GM21786 (cell line): ENCODE results near the gene DYNC1I1.

Experiments used
- ATAC-seq: cut with Tn5 transposase; IDR thresholded peaks from one replicate; pipeline ENCODE4 v1.9.1; 2021; ENCODE audit not compliant: unreplicated experiment

DYNC1I1 gene

DNA sequence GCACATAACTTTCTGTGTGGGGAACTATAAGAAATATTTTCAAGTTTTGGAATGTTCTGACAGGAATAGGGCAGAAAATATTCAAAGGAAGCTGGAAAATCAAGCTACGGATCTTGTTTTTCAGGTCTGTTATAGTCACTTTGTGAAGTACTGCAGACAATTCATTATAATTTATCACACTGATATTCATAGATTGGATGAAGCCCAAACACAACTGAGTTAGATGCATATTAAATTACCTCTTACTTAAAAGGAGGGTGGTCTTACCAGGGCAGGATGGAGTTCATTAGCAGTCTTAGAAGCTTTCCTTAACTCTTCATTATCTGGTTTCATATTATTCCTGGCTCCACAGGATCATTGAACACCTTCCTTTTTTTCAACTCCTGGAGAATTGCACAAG lies 242.3 kb downstream of the DYNC1I1 start:
- no peak for ATAC-seq

DNA sequence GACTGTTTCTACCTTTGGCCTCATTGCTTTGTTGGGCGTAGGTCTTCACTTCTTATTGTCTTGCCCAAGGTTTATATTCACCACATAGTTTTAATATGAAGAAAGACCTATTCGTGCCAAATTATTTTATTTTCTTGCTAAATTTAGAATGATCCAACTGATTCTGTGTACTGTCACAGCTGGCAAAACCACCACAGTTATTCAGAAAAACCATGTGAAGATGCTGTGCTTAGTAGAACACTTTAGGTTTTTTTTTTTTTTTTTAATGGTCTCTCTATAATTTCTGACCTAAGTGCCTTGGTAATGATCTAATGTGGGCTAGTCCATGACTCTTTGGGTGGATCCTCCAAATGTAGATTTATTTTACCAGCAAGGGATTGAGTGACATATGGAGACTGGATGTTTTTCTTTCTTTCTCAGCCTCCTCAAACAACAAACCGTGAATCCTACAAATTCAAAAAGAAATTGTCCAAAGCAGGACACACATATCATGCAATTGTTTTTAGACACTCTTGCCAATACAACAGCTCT lies 243.8 kb downstream of the DYNC1I1 start:
- no peak for ATAC-seq

DNA sequence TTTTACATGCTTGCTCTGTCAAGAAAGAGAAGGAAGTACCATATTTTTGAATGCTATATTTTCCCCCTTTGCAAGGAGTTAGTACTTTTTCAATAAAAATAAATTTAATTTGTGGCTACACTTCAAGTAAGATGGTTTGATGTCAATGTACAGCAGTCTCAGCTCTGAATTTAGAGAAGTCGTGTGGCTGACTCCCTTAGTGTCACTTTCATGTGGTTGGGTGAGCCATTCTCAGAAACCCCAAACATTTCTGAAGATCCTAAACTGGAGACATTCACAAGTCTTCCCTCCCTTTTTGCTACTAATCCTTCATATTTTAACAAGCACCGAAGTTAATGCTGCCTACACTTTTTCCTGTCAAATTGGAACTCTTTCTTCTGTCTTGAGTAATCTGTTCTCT lies 244.4 kb downstream of the DYNC1I1 start:
- ATAC-seq, result no peak

DNA sequence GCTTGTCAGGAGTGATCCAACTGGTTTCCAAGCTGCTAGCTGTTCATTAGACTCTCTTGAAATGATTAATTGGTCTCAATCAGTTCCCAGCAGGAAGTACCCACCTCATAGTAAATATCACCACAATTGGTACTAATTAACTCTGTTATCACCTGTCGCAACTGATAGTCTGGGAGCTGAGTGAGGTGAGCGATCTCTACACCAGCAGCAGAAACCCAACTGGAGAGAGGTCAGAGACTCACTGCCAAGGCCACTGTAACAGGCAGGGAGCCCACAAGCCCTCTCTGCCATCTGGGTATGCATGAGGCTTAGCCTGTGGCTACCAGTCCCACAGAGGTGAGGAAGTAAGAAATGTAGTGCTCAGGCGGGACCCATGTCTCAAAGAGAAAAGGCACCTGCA lies 245.5 kb downstream of the DYNC1I1 start:
- no peak for ATAC-seq

DNA sequence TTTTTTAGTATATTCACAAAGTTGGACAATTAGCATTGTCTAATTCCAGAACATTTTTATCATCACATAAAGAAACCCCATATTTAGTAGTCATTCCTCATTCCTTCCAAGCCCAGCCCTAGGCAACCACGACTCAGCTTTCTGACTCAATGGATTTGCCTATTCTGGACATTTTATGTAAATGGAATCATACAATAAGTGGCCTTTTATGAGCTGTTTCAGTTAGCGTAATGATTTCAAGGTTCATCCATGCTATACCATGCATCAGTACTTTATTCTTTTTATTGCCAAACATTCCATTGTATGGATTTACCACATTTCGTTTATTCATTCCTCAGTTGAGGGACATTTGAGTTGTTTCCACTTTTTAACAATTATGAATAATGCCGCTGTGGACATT lies 249.2 kb downstream of the DYNC1I1 start:
- no peak for ATAC-seq

DNA sequence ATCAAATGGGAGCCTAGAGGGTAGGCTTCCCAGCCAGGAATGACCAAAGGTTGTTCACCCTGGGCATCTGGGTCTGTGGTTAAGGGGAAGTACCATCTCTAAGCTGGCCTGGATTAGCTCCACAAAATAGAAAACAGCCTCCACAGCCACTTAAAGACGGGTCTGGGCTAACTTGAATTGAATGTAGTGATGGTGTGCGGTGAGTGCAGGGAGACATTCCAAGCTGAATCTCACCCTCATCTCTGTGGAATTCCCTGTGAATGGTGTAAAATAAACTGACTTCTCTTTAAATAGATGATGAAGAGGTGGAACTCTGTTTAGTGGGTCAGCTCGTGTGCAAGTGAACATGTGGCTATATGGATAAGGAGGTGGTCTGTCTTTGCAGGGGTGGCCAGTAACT lies 251.0 kb downstream of the DYNC1I1 start:
- no peak for ATAC-seq

DNA sequence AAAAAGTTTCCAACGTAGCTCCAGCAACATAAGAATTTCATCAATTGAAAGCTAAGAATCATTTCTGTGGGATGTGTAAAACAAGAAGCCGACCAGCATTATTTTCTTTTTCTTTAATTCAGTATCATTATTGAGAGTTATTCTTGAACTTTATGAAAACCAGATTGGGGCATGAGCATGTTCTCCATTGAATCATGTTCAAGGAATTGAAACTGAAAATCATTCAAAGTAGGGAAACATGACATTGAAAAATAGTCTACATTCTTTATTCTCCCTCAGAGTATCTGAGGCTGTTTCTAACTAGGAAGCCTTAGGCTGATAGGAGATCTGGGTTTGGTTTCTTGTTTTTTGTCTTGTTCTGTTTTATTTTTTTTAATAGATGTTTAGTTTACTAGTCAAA lies 253.7 kb downstream of the DYNC1I1 start:
- no peak for ATAC-seq

DNA sequence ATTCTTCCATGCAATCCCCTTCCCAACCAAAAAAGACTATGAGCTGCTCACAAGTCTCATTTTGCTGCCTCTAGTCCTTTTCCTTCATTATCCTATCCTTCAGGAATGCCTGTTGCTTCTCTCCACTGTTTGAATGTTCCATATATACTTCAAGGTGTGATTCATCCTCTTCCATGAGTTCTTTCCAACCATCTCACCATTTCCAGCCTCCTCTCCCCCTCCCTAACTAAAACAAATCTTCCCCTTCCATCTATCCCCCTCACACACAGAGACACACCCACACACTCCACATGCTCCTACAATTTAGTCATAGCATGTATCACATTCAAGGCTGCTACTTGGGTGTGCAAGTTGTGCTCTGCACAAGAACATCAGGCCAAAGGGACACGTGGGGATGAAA lies 254.3 kb downstream of the DYNC1I1 start:
- no peak for ATAC-seq

DNA sequence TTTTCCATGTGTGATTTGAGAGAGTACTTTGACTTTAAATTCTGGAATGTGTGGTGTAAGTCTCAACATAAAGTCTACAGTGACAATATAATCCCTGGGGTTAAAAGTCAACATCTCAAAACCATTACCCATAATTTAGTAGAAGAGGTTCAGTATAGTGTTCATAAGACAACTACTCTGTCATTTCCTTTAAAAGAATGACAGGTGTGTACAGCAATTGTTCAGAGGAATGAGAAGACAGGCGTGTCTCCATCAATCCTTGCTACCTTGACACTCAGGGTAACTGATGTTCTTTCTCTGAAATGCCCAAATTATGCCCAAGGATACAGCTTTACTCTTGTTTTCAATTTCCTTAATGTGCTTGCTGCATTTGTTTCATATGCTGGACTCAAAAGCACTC lies 256.4 kb downstream of the DYNC1I1 start:
- ATAC-seq, result no peak

DNA sequence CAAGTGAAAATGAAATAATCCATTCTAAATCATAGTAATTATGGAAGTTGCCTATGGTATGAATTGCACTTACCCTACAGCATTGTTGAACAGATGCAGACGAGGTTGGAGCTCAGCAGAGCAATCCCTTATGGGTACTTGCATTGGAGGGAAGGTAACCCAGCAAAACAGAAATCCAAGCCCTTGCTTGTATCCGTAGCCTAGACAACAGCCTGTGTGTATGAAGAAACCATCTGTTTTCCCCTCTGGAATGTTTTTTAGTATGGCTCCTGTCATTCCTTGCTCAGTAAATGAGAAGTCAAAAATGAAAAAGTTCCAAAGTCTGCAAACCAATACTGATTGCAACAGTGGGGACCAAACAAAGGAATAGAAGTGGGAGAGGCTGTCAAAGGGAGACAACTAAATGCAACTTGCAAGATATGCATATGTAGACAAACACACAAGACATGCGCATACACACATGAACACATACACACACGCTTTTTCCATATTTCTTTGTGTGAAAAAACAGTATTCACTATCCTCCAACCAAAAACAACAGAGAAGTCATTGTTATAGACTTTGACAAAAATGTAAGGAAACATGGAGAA lies 260.8 kb downstream of the DYNC1I1 start:
- ATAC-seq, result no peak

DNA sequence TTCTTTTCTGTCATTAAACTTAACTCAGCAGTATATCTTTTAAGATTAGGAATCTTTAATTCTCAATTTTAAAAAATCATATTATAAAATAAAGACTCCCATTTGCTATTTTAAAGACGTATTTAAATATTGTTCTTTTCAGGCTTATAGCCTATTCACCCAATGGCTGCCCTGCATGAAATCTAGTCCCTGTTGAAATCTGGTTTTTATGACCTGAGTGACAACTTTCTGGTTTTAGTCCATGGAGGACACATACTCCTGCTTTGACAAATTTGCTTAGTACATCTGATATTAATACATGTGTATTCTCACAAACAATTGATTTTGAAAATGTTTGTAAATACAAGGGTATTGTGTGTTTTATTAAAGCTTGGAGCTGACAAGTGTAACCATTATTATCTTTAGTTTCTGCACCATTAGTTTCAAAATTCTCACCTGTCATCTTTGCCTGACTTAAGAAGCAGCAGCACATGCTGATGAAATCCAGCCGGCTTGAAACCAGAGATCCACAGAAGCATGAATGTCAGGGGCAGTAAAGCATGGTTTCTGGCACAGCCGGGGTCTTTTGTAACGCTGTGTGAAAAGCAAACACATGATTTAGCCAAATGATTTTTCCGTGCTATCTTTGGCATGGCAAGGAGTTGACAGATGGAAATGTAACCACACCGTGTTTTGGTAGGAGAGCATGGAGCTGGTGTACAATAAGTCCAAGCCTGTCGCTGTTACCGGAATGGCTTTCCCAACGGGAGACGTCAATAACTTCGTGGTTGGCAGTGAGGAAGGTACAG lies 262.8 kb downstream of the DYNC1I1 start:
- ATAC-seq, result no peak

DNA sequence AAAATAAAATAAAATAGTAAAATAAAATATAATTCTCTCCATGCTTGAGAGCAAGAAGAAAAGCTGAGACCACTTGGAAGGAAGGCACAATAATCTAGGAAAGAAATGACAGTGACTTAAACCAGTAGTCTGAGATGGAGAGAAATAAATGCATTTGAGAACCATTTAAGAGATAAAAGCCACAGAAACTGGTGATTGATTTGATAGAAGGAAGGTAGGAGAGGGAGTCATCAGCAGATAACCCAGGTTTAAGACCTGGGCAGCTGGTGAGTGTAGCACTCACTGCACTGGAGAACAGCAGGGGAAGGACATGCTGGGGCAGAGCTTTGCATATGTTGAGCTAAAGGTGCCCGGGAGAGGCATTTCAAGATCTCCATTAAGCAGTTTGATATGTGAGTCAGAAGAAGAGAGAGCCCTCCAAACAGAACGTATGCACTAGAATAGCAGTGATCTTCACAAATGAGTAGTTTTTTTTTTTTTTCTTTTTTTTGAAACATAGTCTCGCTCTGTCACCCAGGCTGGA lies 268.0 kb downstream of the DYNC1I1 start:
- ATAC-seq, result no peak

DNA sequence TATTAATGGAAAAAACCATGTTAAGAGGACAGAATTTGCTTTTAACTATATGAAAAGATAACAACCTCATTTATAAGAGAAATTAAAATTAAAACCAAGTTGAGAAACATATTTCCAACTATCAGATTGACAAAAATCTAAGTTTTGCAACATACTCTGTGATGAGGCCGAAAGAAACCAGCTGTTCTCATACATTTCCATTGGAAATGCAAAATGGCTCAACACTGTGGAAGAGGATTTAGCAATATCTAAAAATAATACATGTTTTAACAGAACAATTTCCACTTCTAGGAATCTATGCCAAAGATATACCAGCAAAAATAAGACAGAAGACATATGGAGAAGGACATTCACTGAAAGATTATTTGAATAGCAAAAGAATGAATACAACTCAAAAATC lies 268.8 kb downstream of the DYNC1I1 start:
- no peak for ATAC-seq

DNA sequence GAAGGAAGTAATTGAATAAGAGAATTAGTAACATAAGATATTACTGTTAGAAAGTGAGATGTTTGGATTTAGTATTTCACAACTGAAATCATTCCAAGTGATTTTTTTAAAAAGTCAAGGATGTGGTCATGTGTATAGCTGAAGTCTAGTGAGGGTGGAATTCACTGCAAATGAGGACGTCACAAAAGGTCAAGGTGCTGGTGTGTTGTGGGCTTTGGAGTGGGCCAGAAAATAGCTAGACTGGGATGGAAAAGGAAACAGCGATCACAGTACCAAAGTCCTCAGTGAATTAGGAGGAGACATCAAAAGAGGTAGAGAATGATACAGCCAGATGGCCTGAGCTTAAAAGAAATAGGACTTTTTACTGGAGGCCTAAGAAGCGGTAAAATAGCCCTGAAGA lies 272.8 kb downstream of the DYNC1I1 start:
- no peak for ATAC-seq

DNA sequence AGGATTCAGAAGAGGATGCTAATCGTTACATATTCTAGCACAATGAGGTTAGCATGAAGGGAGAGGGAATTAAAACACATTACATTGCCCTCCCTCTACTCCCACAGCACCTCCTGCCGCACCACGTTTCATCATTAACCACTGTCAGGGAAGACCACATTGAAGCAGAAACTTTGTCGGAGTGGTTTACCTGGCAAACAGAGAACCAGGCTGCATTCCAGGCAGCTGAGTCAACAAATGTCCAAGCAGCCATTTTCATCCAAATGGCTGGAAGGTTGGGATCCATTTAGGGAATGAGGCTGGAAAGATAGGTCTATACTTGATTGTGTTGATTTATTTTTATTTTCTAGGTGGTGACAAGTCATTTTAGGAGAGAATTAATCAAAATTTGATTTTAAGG lies 273.6 kb downstream of the DYNC1I1 start:
- no peak for ATAC-seq

DNA sequence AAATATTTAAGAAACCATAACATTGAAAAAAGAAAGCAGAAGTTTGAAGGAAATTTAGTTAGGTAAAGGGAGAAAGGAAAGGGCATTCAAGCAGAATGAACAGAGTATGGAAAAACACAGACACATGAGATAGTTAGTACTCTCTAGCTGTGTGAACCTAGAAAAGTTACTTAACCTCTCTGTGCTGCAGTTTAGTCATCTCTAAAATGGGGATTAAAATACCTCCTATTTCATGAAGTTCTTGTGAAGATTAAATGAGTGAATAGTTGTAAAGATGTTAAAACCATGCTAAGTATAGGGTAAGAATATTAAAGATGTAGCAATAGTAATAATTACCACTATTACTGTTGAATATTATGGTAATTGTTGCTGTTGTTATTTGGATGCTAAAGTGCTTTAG lies 279.9 kb downstream of the DYNC1I1 start:
- ATAC-seq, result no peak

DNA sequence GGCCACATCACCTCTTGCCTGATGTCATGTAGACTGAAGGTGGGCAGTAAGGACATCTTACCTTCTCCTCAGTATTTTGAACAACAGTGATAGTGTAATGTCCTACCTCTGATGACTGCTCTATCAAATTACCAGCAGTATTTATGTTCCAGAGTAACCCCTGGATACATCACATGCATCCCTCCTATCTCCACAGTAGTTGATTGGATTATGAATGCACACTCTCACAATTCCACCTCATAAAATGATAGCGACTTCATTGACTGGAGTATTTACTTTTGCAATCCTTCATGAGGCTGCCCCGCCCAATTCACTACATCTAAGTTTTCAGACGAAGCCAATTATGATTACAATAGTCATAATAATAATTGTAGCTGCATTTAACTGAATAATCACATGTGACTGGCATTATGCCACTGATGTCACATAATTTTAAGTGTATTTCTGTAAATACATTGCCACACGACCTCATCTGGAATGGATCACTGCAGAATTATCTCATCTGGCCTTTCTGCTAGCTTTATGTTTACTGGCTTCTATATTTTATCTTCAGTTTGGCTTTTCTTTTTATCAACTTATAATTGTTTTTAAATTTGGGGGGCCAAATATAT lies 280.6 kb downstream of the DYNC1I1 start:
- no peak for ATAC-seq

DNA sequence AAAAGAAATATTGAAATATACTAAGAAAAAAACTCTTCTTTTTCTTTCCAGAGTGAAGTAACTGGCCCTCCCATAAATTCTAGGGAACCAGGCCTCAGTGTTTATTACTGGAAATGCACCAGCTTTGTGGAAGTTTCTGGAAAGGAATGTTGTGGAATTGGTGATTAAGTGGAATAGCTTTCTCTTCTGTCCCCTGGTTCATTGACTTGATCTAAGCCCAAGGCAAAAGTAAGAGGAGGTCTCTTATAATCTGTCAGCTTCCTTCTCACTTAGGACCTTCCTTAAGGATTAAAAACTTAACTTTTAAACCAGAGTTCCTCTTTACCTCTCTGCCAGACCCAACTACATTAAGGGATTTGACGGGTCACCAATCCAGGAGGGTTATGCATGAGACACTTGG lies 283.4 kb downstream of the DYNC1I1 start:
- no peak for ATAC-seq

DNA sequence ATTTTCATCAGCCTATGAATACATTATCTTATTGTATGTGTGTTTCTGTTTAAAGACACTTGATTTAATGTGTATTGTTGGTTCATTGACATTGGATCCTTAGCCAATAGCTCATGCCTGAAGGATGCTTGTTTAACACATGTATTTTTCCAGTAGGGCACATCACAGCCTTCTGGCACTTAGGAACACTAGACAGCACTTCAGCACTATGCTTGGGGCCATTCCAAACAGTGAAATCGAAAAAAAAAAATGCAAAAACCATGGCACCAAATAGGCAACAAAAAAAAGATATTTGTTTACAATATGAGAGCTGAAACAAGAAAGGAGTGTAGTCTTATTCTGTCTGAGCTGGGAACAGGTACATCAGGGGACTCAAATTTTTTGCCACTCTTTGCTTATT lies 286.7 kb downstream of the DYNC1I1 start:
- ATAC-seq, result no peak

DNA sequence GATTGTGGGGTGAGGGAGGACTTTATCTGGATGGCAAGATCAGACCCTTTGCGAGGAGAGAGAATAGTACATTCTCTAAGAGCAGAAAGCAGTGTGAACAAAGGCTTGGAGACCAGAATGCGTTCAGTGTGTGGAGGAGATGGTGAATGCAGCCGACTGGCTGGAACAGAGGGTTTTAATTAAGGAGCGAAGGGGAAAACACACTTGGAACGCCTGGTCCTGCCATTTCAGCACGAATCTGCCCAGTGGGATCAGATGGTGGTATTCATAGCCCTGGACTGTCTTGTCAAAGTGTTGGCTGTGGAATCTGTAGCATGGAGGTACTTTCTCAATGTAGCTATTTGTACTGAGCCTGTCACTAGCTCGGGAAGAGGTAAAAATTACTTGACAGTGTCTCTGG lies 288.7 kb downstream of the DYNC1I1 start:
- no peak for ATAC-seq

DNA sequence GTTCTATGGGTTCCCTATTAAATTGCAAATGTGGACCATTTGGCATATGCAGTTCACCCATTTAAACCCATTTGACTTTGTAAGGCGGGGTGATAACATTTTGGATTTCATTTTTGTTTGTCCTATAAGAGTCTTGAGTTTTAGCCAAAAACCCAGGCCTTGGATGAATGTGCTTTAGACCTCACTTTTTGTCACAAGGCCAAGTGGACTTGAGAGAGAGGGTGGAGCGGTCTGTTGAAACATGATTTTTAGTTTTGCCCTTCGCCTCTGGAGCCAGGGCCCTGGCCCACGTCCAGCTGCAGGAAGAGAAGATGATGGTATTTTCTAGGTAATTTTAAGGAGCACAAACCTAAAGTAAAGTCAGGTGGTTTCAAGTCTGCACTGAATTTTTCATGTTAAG lies 289.5 kb downstream of the DYNC1I1 start:
- ATAC-seq, result no peak

DNA sequence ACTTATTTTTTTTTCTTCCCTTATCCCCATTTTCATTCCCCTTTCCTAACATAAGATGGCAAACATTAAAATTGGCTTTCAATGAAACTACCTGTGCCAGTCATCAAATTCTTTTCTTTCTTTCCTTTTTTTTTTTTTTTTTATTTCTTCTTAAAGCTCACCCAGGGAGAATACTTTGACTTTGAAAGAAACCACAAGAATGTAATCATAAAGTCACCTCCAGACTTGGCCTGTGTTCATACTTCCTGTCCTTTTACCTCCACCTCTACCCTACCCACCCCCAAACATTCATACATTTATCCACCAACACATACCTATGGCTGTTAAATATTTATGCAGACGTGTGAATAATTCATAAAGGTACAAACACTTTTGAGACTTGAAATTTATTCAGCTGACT lies 295.0 kb downstream of the DYNC1I1 start:
- no peak for ATAC-seq
